Heart left ventricle (tissue), 16 donors: Measurements from ENCODE around the gene RABGAP1. TPM values are rescaled to one million over a fixed set of nuclear protein-coding genes. Genes with fewer than 3 reads are reported as not detected.

ENCODE experiments used
- ATAC-seq, 4 donors: fragments of 200-7000 bp; cut with Tn5 transposase; one replicate each; pipeline ENCODE4 v1.9.1; 2020 to 2022; ENCODE audit warnings: moderate library complexity in 4 of 4, mild to moderate bottlenecking in 3 of 4, moderate number of reproducible peaks in 1 of 4
- DNase-seq, 5 donors: peaks; one replicate each; pipeline ENCODE4 v3.0.0-alpha.2; 2020
- H3K27ac ChIP-seq, 12 donors: fragments of 200-600 bp; sonication (generic) in 4 of 12; one replicate each; pipeline versions ENCODE4 v1.5.0 to v1.8.0; 2016 to 2022; ENCODE audit warnings: mild to moderate bottlenecking in 2 of 12
- H3K27me3 ChIP-seq, 9 donors: fragments of 200-600 bp; sonication (generic) in 2 of 9; one replicate each; pipeline versions ENCODE4 v1.5.1 to v1.8.0; 2016 to 2022; ENCODE audit warnings: mild to moderate bottlenecking in 3 of 9
- H3K36me3 ChIP-seq, 9 donors: fragments of 200-600 bp; sonication (generic) in 2 of 9; one replicate each; pipeline versions ENCODE4 v1.5.0 to v1.8.0; 2018 to 2022; ENCODE audit warnings: mild to moderate bottlenecking in 2 of 9
- H3K4me1 ChIP-seq, 12 donors: fragments of 200-600 bp; sonication (generic) in 4 of 12; one replicate each; pipeline versions ENCODE4 v1.5.0 to v1.8.0; 2016 to 2022; ENCODE audit warnings: mild to moderate bottlenecking in 3 of 12
- H3K4me3 ChIP-seq, 12 donors: fragments of 200-600 bp; sonication (generic) in 4 of 12; one replicate each; pipeline versions ENCODE4 v1.5.0 to v1.8.0; 2017 to 2022; ENCODE audit warnings: mild to moderate bottlenecking in 9 of 12, moderate library complexity in 4 of 12
- H3K9me3 ChIP-seq, 12 donors: fragments of 200-600 bp; sonication (generic) in 4 of 12; one replicate each; pipeline versions ENCODE4 v1.5.0 to v1.8.0; 2016 to 2022; ENCODE audit warnings: mild to moderate bottlenecking in 1 of 12
- CTCF ChIP-seq, 12 donors: fragments of 200-600 bp; sonication (generic) in 4 of 12; IDR thresholded peaks; one replicate each; pipeline versions ENCODE4 v1.5.0 to v1.8.0; 2018 to 2022; ENCODE audit warnings: antibody characterized with exemption in 12 of 12, mild to moderate bottlenecking in 5 of 12
- POLR2A ChIP-seq, 2 donors: fragments of 450-650 bp; IDR thresholded peaks; one replicate each; pipeline ENCODE4 v1.6.1; 2017; ENCODE audit warnings: antibody characterized with exemption in 2 of 2, mild to moderate bottlenecking in 2 of 2, moderate library complexity in 2 of 2
- WGBS, 4 donors: extraction: QIAGEN DNeasy Blood & Tissue Kit in 2 of 4; methylation state at CpG; one replicate each; pipeline versions ENCODE4 v1.1.5 to v1.1.7; 2013 to 2018; 5-methylcytosine and 5-hydroxymethylcytosine counted together
- intact Hi-C, 10 donors: fragments of 100-400 bp; cut with DNase I; formaldehyde crosslinking; loops; one replicate each; pipeline versions ENCODE4 v1.11.1 to v1.14.2; 2022
- microRNA counts, 2 donors: library from miRNA; unstranded; fragments of <30 nt; microRNA quantifications; one replicate each; lab custom pipeline; 2016
- polyA plus RNA-seq, 2 donors: library from polyadenylated mRNA; stranded (reverse); fragments of 200-250 nt; gene quantifications; one replicate each; pipeline ENCODE4 v1.2.3, GENCODE V29; 2013
- total RNA-seq, 9 donors: library from RNA; depleted of rRNA in 2 of 9; stranded (reverse); fragments of >200 nt in 2 of 9; fragmentation: NEBNext Ultra II Directional in 3 of 9; extraction: Animal tissue kit (Norgen Biotek cat#: 25700) in 3 of 9; gene quantifications; one replicate each; pipeline versions ENCODE4 v1.1.0 to v1.2.4, GENCODE V29; 2016 to 2023
- donor health status: ischemic (EF 13 %, LVEDD 7.1; RV severe dilation, severe dysfunction).
- donor health status: healthy with polysubstance abuse.
- donor health status: DM: no; HTN: yes; CAD: no.
- donor health status: DM: no; HTN: no; CAD: no.
- donor health status: ischemic (EF 25% LVEDD 6.9; RV normal size, moderate dysfunction).
- donor health status: ischemic (EF 25% LVEDD 5.7; RV mildly dilated, moderate dysfunction).
- donor health status: healthy.
- donor health status: DM: yes; HTN: yes; CAD: no.
- donor health status: ischemic (EF 35%, LVEDD 5.7; RV mildly dilated, moderate dysfunction).
- donor health status: nonischemic (EF 11% LVEDD 7.7; RV severe dilation, severe dysfunction).
- donor health status: DM: yes; HTN: yes; CAD: no.
- donor health status: PGD.
- donor health status: ischemic (EF 29% LVEDD 5.4; RV normal size, mild dysfunction).
- donor health status: nonischemic (EF 23%, LVEDD 6.1; RV moderate dilation, normal function).

Gene RABGAP1
- total and polyA plus RNA-seq, 11 donors = 11.8 to 62.2 (median 43.3) TPM

DNA sequence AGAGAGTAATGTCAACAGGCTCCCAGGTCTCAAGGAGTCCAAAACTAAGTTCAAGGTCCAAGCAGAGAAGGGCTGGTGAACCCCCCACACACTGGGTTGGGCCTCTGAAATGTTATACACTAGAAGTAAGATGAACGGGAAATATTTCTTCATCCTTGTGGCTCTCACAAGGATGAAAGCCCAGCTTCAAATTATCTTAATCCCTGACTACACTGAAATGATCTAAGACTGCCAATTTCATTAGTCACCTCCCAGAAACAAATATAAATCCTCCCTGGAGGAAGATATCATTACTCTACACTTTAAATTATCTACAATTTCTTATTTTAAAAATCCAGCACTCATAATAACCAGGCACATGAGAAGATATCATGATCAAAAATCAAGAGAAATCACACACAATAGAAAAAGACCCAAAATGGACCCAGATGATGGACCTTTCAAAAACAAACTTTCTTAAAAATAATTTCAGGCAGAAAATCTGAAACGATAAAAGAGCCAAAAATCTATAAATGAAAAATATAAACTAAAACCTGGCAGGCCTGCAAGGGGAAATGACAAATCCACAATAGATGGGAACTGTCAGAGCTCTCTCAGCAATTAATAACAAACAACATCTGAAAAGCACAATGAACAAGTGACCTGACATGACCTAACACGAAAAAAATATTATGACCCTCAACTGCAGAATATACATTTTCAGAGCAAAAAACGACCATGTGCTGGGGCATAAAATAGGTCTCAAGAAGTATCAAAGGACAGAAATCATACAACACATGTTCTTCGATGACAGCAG lies 210.1 kb downstream of the RABGAP1 start:
- no peak for ATAC-seq
- Histone ChIP-seq H3K27ac (no peak overlapping the region), H3K4me1 (no peaks in the 10 kb centered on the region), H3K4me3 (no peak overlapping the region), H3K27me3 (no peaks in the 10 kb centered on the region), H3K36me3 (peaks cover 0 to 20% (median 0%) of the 10 kb centered on the region in 9 donors), H3K9me3 (peaks cover 0 to 4% (median 0%) of the 10 kb centered on the region in 12 donors)
- intact Hi-C loops = loop anchor here in 1 of 10 donors (10.0 kb wide), 1 partner anchor 56 kb away; no protein-coding TSS in a partner anchor
- DNase-seq = no peak
- TF ChIP-seq CTCF (IDR thresholded peaks at IDR 0.05) (no peak), POLR2A (IDR thresholded peaks at IDR 0.05) (no peak)
- WGBS, 4 donors = 84 to 88% (median 86%) methylated on average over 5 of the region's 5 CpGs

MicroRNA genes within 50 kb of the gene (microRNA counts, 767-probe panel; counts per million panel counts)
- 0 to 71.6 counts per million in 2 donors for microRNA hsa-miR-600 (lab: Ali Mortazavi, UCI)

Other genes with a start within 250 kb of the RABGAP1 start
- not detected for gene OR1L4, start 217.0 kb upstream of the RABGAP1 start, total RNA-seq
- not detected for gene OR1L4, start 217.0 kb upstream of the RABGAP1 start, polyA plus RNA-seq
- not detected for gene OR1L6, start 198.7 kb upstream of the RABGAP1 start, total RNA-seq
- not detected for gene OR1L6, start 198.7 kb upstream of the RABGAP1 start, polyA plus RNA-seq
- gene OR5C1, start 152.1 kb upstream of the RABGAP1 start, total RNA-seq = not detected
- gene OR5C1, start 152.1 kb upstream of the RABGAP1 start, polyA plus RNA-seq = not detected
- not detected for gene OR1K1, start 140.9 kb upstream of the RABGAP1 start, total RNA-seq
- gene OR1K1, start 140.9 kb upstream of the RABGAP1 start, polyA plus RNA-seq = not detected
- 10 to 100 TPM in 3 of 9 donors, 1 to 10 TPM in 6; 6.4 to 12.0 (median 8.4) TPM for gene PDCL, start 112.4 kb upstream of the RABGAP1 start, total RNA-seq
- gene PDCL, start 112.4 kb upstream of the RABGAP1 start, polyA plus RNA-seq = 1 to 10 TPM; 3.8 to 7.0 TPM
- gene RC3H2, start 35.7 kb upstream of the RABGAP1 start, total RNA-seq = 10 to 100 TPM; 36.2 to 52.2 (median 45.4) TPM
- gene RC3H2, start 35.7 kb upstream of the RABGAP1 start, polyA plus RNA-seq = 10 to 100 TPM; 11.7 to 21.3 TPM
- gene ZBTB6, start 27.7 kb upstream of the RABGAP1 start, total RNA-seq = 1 to 10 TPM; 5.1 to 8.1 (median 6.3) TPM
- 1 to 10 TPM; 2.0 to 4.6 TPM for gene ZBTB6, start 27.7 kb upstream of the RABGAP1 start, polyA plus RNA-seq
- gene ZBTB26, start 9.5 kb upstream of the RABGAP1 start, total RNA-seq = 1 to 10 TPM; 2.3 to 6.1 (median 3.7) TPM
- gene ZBTB26, start 9.5 kb upstream of the RABGAP1 start, polyA plus RNA-seq = 1 to 10 TPM; 1.3 to 3.0 TPM
- gene GPR21, start 92.6 kb downstream of the RABGAP1 start, total RNA-seq = 1 to 10 TPM in 1 of 9 donors, under 1 TPM in 4, not detected in 4; 0.23 to 1.6 (median 0.34) TPM
- gene GPR21, start 92.6 kb downstream of the RABGAP1 start, polyA plus RNA-seq = under 1 TPM in 1 of 2 donors, not detected in 1; 0.19 TPM